ENCODE results near the gene SLC45A2. TPM values are rescaled to one million over a fixed set of nuclear protein-coding genes. Genes with fewer than 3 reads are reported as not detected.
"Not testable (repeated sequence)": the region's sequence is repeated elsewhere in the genome, so short reads cannot be mapped to it uniquely, and the experiment has no call there.

Gene SLC45A2
- total RNA-seq, result not detected

- no peak for ATAC-seq
Measured at GRCh38 chr5:33984671-33985124, at the start of gene SLC45A2. TSS of gene SLC45A2 (minus strand) at chr5:33984693. CDS start at chr5:33984583, 110 bp downstream.

GRCh38 chr5:34031966-34032365 is 47.5 kb upstream of the SLC45A2 start:
- ATAC-seq, result no peak

GRCh38 chr5:34031117-34031516 is 46.6 kb upstream of the SLC45A2 start:
- no peak for ATAC-seq

- ATAC-seq, result not testable (repeated sequence)
Measured at GRCh38 chr5:34030585-34030984, 46.1 kb upstream of the SLC45A2 start.

- ATAC-seq, result no peak
Measured at GRCh38 chr5:34030048-34030447, 45.6 kb upstream of the SLC45A2 start.

- no peak for ATAC-seq
Measured at GRCh38 chr5:34028349-34028748, 43.9 kb upstream of the SLC45A2 start.

- ATAC-seq, result no peak
Measured at GRCh38 chr5:34026089-34026761, 41.7 kb upstream of the SLC45A2 start.

- ATAC-seq, result no peak
Measured at GRCh38 chr5:34022121-34022705, 37.7 kb upstream of the SLC45A2 start.

GRCh38 chr5:34021334-34021733 is 36.8 kb upstream of the SLC45A2 start:
- ATAC-seq, result no peak

GRCh38 chr5:34020726-34021125 is 36.2 kb upstream of the SLC45A2 start:
- ATAC-seq, result no peak

- no peak for ATAC-seq
Measured at GRCh38 chr5:34017254-34017653, 32.8 kb upstream of the SLC45A2 start.

GRCh38 chr5:34016750-34017149 is 32.3 kb upstream of the SLC45A2 start:
- no peak for ATAC-seq

- no peak for ATAC-seq
Measured at GRCh38 chr5:34016222-34016621, 31.7 kb upstream of the SLC45A2 start.

- ATAC-seq, result no peak
Measured at GRCh38 chr5:34015120-34015822, 30.8 kb upstream of the SLC45A2 start.

GRCh38 chr5:34014626-34015025 is 30.1 kb upstream of the SLC45A2 start:
- ATAC-seq, result peak; percentile 51

- ATAC-seq, result peak; percentile 82
Measured at GRCh38 chr5:34013547-34013946, 29.1 kb upstream of the SLC45A2 start.

- peak; percentile 24 for ATAC-seq
Measured at GRCh38 chr5:34012791-34013190, 28.3 kb upstream of the SLC45A2 start.

- no peak for ATAC-seq
Measured at GRCh38 chr5:34011536-34011935, 27.0 kb upstream of the SLC45A2 start.

GRCh38 chr5:34010146-34010545 is 25.7 kb upstream of the SLC45A2 start:
- ATAC-seq, result not testable (repeated sequence)

- ATAC-seq, result no peak
Measured at GRCh38 chr5:34009610-34010009, 25.1 kb upstream of the SLC45A2 start.

GRCh38 chr5:34008802-34009201 is 24.3 kb upstream of the SLC45A2 start:
- ATAC-seq, result no peak

GRCh38 chr5:34007621-34008600 is 23.4 kb upstream of the SLC45A2 start, which contains the start of gene AMACR:
TSS of gene AMACR (minus strand) at chr5:34008050. CDS start at chr5:34008019, 31 bp downstream.
- ATAC-seq, result peak; percentile 92
